Posterior cingulate gyrus (tissue), 11 donors: ENCODE results near the gene PRDM8.
"Not testable (repeated sequence)": the region's sequence is repeated elsewhere in the genome, so short reads cannot be mapped to it uniquely, and the experiment has no call there.

Experiments used
- DNase-seq, 10 donors: peaks; one replicate each; pipeline versions ENCODE4 v3.0.0 to v3.0.0-alpha.2; 2020 to 2021; ENCODE audit warnings: mixed read lengths in 3 of 10
- intact Hi-C: fragments of 100-400 bp; cut with DNase I; formaldehyde crosslinking; loops from one replicate; pipeline ENCODE4 v1.15.1; 2023

The PRDM8 gene

DNA sequence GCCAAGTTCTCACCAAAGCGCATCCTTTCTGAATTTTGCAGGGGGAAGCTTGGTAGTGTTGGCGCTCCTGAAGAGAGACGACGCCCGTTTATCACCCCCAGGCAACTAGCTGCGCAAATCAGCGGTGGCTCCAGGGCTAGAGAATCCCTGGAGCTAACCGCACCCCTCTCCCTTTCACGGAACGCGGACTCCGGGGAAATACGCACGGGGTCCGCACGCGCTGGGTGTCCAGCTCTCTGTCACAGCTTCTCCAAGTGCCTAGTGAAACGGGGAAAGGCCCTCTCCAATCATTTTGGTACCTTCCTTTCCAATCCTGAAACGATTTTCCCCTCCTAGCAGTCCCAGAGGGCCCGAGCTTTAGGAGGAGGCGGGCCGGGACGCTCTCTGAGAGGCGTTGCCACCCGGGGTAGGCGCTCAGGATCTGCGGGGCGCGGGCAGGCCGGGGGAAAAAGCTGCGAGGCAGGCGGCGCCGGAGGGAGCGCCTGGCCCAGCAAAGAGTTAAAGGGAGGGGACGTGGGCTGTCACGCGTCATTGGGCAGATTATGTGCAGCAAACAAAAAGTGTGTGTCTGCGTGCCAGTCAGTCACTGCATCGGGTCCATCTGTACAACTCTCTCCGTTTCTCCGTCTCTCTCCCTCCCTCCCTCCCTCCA lies at the start of gene PRDM8:
Gene PRDM8 (plus strand): TSS at position 582 of the 652 bp plus-strand sequence. CDS start 2,578 bp downstream, outside the sequence.
- peak; percentile 64 to 97 (median 82) for DNase-seq
- intact Hi-C loops, result no loop called here

DNA sequence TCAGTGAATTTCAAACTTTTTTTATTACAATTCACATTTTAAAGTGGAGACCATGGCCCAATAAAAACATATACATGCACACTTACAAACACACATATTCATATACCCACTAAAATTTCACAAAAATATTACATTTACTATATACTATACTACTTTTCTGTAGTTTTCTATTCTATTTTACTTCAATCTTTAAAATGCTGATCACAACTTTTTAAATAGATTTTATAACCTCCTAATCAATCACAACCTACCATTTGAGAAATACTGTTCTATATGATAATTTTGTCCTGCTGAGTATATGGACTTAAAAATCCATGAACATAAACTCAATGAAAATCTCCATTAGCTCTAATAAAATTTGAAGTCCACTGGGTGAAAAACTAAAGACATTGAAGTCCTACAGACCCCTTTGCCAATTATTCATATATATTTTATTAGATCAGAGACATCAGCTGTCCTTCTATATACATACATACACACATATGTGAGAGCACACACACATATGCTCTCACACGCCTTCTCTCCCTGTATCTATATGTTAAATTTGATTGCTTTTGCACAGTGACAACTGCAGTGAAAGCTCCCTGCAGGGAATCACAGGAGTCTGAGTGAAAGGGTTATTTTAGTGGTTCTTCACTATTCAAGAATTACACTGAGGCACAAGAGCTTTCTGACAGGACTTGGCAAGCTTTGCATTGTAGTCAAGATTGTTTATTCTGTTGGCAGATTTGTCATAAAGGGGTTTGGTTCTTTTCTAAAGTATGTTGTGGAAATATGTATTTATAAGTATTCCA lies 46.7 kb upstream of the PRDM8 start:
- intact Hi-C loops, result no loop called here

DNA sequence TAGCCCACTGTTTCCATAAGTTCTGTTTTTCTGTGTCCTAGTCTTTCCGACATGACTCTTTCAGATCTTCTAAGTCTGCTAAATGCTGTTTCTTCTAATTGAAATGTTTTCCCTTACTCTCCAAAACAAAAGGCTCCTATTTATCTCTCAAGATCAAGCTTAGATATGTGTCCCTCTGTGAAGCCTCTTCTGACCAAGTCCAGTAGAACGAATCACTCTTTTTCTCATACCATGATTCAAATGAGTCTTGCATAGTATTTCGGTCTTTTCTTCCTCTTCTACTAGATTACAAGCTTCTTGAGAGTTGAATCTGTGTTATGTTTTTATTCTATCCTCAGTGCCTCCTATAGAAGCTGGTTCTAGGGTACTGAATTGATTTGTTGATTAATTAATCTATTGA lies 45.3 kb upstream of the PRDM8 start:
- DNase-seq, result no peak

More for the DNA sequence above, 46.7 kb upstream of the PRDM8 start:
- DNase-seq, result no peak

DNA sequence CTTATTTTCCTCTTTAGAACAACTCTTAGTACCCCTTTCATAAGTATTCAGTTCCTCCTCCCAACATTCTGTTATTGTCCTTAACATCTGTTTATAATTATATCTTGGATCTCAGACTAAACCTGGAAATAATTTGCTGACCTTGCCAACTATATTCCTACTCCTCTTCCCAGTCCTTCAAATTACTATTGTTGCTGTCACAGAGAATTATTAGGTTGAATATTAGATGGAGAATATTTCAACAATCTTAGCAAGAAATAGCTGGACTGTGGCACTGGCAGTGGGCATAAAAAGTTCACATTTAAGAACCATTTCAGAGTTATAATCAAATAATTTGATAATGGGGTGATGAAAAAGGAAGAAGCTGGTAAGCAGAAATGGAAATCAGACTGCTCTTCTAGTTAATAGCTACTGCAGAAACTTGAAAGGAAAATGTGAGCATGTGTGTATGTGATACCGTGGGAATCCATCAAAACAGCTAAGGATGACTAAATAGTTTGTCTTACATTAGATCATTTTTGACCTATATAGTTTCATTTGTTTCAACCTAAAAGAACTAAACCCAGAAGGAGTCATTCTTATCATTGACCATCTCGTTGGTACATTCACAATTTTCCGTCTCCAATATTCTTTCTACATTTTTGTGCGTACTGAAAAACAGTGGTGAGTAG lies 43.3 kb upstream of the PRDM8 start:
- intact Hi-C loops, result no loop called here
- no peak for DNase-seq

More for the DNA sequence above, 45.3 kb upstream of the PRDM8 start:
- intact Hi-C loops, result no loop called here

DNA sequence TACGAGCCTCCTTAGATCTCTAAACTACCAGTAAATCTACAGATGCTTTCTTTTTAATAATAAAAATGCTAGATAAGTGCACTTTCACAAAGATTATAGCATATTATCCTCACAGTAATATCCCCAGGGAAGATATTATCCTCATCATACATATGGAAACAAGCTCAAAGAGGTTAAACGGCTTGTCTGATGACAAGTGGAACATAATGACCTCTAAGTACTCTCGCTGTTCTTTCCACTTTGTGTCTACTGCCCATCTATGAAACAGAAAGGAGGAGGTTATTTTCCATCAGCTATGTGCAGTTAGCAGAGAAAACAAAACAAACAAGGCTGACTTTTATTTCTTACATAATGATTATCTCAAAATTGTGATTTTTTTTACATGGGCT lies 42.8 kb upstream of the PRDM8 start:
- no peak for DNase-seq
- intact Hi-C loops, result no loop called here

DNA sequence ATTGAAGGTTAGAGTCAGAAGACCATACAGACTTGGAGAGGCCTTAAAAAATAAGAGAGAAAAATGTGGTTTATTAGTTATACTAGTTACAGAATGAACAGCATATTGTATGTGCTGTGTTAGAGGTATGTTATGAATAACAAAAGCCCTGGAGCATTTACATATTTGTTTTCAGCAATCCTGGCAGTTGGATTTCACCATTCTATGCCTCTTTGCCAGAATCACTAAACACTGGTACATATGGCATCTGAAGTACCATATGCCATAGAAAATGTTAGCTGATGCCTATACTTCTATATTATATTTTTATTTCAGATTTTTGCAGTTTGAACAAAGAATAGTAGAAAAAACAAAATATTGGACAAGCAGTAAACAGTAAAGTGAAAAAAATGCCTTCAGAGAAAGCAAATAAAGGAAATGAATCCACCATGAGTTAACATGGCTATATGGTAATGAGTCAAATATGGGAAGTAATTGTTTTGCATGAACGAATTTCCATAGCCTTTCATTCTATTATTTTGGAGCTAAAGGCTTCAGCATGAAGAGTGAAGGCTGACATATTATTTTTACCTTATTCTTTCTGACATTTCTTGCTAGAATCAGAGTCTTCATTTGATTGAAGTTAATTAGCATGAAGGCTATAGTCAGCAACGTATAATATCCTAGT lies 41.9 kb upstream of the PRDM8 start:
- no peak for DNase-seq
- intact Hi-C loops, result no loop called here

DNA sequence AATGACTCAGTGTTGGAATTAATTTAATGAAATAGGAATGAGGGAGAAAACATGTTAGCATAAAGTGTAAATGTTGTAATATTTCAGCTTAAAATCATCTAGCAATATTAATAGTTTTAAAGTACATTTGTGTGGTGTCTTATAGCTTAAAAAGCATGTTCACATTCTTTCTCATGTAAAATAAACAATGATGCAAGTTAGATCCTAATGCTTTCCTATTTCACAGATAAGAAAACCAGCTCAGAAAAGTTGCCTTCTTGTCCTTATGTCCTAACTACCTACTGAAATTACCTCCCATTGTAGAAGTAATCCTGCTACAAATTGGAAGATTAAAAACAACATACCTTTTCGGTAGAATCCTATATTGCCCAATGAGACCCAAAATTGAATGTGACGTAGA lies 40.9 kb upstream of the PRDM8 start:
- no peak for DNase-seq
- intact Hi-C loops, result no loop called here

DNA sequence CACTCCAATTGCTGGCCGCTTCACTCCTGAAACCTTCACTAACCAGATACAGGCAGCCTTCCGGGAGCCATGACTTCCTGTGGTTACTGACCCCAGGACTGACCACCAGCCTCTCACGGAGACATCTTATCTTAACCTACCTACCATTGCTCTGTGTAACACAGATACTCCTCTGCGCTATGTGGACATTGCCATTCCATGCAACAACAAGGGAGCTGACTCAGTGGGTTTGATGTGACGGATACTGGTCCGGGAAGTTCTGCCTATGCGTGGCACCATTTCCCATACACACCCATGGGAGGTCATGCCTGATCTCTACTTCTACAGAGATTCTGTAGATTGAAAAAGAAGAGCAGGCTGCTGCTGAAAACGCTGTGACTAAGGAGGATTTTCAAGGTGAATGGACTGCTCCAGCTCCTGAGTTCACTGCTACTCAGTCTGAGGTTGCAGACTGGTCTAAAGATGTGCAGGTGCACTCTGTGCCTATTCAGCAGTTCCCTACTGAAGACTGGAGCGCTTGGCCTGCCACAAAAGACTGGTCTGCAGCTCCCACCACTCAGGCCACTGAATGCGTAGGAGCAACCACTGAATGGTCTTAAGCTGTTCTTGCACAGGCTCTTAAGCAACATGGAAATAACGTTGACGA lies 35.8 kb upstream of the PRDM8 start:
- no peak for DNase-seq
- intact Hi-C loops, result no loop called here

DNA sequence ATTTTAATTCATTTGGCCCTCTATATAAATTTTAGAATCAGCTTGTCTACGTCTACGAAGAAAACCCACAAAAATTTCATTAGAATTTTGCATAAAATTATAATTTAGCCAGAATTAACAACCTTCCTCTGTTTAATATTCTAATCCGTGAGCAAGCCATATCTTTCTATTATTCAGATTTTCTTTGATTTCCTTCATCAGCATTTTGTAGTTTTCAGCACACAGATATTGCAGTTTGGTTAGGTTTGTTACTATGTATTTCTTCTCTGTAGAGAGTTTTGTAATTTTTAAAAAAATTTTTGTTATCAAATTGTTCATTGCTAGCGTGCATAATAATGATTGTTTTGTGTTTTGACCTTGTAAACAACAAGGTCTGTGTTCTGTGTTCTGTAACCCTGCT lies 34.9 kb upstream of the PRDM8 start:
- intact Hi-C loops, result no loop called here
- no peak for DNase-seq

DNA sequence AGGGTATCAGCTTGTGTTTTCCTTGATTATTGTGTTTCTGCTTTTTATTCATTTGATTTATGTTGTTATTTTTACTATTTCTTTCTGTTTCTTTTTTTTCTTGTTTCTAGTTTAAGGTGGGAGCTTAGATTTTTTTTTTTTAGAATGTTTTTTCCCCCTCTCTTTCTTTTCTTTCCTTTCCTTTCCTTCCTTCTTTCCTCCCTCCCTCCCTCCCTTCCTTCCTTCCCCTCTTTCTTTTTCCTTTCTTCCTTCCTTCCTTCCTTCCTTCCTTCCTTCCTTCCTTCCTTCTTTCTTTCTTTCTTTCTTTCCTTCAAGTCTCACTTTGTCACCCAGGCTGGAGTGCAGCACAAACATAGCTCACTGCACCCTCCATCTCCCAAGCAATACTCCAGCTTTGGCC lies 31.4 kb upstream of the PRDM8 start:
- no peak for DNase-seq

DNA sequence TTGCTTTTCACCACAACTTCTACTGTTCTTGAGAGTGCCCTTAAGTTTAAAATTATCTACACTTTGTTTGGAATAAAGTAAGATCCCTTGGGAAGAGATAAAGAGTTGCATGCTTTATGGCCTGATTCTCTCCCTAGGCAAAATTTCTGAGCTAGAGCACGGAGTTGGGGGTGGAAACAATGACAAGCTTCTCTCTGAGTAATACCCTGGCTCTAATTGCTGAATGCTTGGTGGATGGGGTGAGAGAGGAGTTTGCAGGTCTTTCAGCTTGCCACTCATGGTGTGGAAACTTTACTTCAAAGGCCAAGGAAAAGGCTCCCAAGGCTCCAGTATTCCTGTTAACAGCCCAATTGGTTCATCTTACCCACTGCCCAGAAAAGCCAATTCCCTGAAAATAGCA lies 26.1 kb upstream of the PRDM8 start:
- DNase-seq, result no peak
- intact Hi-C loops, result no loop called here

More for the DNA sequence above, 31.4 kb upstream of the PRDM8 start:
- intact Hi-C loops, result no loop called here

DNA sequence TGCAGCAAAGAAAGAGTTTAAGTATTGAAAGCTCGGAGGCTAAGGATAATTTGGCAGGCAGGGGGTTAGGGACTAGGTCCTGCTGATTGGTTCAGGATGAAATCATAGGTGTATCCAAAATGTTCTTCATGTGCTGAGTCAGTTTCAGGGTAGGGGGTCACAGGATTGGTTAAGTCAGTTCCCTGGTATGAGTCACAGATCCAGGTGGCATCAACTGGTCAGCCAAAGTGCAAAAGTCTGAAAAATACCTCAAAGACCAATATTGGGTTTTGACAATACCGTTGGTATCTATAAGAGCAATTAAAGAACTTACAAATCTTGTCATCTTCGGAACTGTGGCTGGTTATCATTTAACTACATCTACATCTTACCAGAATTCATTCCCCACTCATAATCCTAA lies 25.6 kb upstream of the PRDM8 start:
- intact Hi-C loops, result no loop called here
- DNase-seq, result no peak

DNA sequence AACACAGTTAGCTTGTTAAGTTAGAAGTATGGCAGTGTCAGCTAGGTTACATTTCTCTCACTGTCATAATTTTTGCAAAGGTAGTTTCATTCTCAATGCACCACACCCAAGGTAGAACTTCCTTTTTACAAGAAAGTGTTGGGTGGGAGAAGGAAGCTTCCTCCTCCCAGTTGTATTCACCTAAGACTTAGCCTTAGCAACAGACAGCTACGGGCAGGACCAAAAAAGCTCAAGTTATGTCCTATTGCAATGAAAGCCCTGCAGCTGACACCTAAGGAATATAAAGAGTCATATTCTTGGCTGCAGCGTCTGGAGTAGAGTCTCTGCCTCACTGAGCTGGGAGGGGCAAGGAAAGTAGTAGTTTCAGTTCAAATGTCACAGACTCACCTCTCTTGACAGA lies 25.1 kb upstream of the PRDM8 start:
- no peak for DNase-seq
- intact Hi-C loops, result no loop called here

DNA sequence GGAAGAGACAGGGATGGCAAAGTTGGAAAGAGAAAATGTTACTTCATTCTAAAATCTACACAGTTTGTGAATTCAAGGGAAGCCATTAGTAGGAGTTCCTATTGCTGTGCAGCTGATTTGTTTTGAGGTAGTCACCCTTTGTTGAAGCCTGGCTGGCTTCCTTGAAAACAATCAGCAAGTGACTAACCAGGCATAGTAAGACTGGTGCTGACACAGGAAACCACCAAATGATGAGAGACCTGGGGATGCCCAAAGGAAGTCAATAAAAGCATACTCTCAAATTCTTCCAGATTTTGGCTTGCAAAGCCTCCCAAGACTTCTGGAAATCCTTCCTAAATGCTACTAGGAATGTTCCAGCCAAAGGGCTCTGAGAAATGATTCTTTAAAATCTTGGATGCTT lies 23.9 kb upstream of the PRDM8 start:
- no peak for DNase-seq
- intact Hi-C loops, result no loop called here

DNA sequence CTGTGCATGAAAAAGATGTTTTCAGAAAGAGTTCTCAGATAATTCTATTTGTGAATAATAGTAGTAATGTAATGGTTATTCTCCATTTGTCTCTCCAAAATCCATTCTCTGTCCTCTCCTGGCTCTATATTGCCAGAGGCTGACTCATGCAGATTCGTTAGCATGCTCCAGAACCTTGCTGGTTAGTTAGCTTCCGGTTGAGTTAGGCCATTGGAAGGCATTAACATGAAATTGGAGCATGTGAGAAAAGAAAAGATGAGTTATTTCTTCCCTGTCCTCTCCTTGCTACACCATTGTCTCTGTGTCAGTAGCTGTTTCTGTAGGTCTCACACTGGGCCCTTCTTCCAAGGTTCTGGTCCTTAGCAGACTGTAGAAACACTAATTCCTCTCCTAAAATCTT lies 23.5 kb upstream of the PRDM8 start:
- no peak for DNase-seq
- intact Hi-C loops, result no loop called here

DNA sequence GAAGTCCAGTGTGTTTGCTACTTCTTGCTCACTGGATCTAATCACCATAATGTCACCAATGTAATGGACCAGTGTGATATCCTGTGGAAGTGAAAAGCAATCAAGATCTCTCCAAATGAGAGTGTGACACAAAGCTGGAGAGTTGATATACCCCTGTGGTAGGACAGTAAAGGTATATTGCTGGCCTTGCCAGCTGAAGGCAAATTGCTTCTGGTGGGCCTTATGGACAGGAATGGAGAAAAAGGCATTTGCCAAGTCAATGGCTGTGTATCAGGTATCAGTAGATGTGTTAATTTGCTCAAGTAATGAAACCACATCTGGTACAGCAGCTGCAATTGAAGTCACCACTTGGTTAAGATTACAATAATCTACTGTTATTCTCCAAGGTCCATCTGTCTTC lies 19.5 kb upstream of the PRDM8 start:
- intact Hi-C loops, DNase-seq: not testable (repeated sequence)

DNA sequence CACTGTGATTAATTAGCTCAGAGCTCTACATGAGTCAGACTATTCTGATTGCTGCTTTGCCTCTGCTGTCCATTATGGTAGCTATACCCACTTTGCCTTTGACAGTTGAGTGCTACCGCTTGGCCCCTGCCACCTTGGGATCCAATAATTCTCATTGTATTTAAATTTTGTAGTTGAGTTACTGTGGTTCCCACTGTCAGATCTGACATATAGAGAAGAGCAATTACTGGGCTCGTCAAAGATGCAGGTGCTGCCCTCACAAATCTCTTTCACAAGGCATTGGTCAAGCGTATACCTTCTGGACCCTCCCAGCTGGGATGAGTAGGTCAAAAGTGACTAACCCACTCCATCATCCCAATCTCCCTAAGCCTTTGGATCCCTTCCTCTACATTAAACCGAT lies 18.3 kb upstream of the PRDM8 start:
- DNase-seq, result no peak
- intact Hi-C loops, result no loop called here

DNA sequence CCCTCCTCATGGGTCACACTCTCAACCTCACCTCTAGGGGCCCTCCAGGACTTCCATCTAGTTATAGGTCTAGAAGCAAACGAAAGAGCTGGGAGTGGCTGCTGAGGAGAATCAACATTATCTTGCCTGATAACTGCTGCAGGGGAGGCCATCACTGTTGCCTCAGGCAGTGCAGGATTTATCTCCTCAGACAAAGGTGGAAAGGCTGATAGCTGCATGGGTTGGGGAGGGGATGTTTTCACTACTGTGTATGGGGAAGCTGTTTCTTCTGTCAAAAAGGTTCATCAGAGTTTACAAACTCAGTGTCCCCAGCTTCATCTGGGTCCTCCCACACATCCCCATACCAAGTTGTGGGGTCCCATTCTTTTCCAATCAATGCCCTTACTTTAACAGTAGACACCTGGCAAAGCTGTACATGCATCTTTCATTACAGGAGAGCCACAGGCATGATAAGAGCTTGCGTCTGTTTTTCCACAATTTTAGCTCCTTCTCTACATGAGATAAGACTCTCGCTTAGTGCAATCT lies 17.6 kb upstream of the PRDM8 start:
- intact Hi-C loops, result loop anchor here (5.0 kb wide), 1 partner anchor 38 kb away; no protein-coding TSS in a partner anchor
- DNase-seq, result no peak

DNA sequence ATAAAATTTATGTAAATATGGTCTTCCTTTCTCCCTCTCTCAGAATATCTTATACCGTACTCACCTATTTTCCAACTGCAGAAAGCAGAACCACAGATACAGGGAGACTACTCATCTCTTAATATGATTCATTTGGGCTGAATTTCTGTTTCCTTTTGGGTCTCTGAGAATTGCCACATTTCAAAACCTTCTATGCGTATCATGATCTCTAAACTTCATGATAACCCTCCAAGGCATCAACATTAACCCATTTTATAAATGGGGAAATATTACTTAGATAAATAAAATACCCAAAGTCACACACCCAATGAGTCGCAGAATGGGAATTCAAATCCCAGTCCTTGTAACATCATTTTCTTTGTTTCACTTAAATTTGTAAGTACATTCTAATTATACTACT lies 16.6 kb upstream of the PRDM8 start:
- intact Hi-C loops, result loop anchor here (5.0 kb wide), 1 partner anchor 37 kb away; no protein-coding TSS in a partner anchor
- no peak for DNase-seq

DNA sequence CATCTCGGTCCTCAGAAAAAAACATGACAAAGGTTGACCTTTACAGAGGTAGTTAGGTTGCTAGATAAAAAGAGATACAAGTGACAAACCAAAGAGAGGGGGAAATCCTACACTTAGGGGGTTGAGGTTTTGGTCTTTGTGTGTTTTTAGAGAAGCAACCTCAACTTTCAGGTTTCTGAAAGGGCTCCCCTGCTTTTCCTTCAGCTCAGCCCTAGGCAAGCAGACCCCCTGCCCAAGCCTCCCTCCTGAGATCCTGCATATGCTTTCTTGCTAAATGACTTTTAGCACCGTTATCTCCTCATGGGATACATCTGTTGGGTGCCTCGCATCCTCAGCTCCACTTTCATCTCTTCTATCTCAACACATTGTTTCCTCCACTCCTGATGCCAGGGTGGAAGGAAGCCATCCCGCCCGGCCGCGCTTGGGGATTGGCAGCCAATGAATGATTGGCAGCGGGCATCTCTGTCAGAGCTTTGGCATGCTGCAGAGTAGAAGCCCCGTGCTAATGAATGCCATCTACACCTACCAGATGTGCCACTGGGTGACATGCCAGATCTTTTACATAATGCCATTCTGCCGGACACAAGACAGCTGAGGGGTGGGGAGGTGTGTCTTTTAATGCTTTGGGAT lies 15.0 kb upstream of the PRDM8 start:
- intact Hi-C loops, result loop anchor here (5.0 kb wide), 1 partner anchor 35 kb away; no protein-coding TSS in a partner anchor

More for the DNA sequence above, 15.0 kb upstream of the PRDM8 start:
- DNase-seq, result peak in 6 of 10 donors; percentile 27 to 92 (median 75)
